Testis (tissue), 2 donors: ENCODE results near the gene EML2.

Source experiments
- POLR2A ChIP-seq: fragments of 450-650 bp; IDR thresholded peaks from one replicate; pipeline ENCODE4 v1.6.1; 2017; ENCODE audit warnings: antibody characterized with exemption, mild to moderate bottlenecking, moderate library complexity
- TF ChIP-seq, protein P1 (sequence below), 3 experiments: fragments of 450-650 bp in 2 of 3; fragments of 200-600 bp in 1 of 3; sonication (generic) in 1 of 3; IDR thresholded peaks; one replicate each; pipeline ENCODE4 v1.5.1; 2016 to 2019; ENCODE audit warnings: antibody characterized with exemption in 3 of 3, mild to moderate bottlenecking in 2 of 3, moderate library complexity in 1 of 3

DNA sequence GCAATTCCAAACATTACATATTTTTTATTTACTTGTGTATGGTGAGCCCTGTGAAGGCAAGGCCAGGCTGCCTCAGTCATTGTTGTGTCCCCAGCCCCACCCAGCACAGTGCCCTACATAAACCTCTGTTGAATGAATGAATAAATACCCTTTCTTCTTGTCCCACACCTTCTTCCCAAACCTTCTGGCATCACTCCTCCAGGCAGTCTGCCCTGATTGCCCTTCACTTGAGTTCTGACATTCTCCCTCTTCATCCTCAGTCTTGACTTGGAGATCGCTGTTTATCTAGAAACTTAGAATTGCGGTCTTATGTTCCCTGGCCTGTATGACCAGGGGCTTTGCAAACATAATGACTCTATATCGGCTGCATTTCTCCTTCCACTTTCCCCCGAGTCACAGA, 49.4 kb downstream of the EML2 start:
- TF ChIP-seq, protein P1, sequence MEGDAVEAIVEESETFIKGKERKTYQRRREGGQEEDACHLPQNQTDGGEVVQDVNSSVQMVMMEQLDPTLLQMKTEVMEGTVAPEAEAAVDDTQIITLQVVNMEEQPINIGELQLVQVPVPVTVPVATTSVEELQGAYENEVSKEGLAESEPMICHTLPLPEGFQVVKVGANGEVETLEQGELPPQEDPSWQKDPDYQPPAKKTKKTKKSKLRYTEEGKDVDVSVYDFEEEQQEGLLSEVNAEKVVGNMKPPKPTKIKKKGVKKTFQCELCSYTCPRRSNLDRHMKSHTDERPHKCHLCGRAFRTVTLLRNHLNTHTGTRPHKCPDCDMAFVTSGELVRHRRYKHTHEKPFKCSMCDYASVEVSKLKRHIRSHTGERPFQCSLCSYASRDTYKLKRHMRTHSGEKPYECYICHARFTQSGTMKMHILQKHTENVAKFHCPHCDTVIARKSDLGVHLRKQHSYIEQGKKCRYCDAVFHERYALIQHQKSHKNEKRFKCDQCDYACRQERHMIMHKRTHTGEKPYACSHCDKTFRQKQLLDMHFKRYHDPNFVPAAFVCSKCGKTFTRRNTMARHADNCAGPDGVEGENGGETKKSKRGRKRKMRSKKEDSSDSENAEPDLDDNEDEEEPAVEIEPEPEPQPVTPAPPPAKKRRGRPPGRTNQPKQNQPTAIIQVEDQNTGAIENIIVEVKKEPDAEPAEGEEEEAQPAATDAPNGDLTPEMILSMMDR (IDR thresholded peaks at IDR 0.05): no peak
- TF ChIP-seq POLR2A: no peak
